Fibroblast of skin of scalp (primary cell): ENCODE measurements around the gene CLDN16.

ENCODE experiments used
- DNase-seq: peaks from one replicate; pipeline ENCODE4 v3.0.0-alpha.2; 2013

CLDN16 gene

GRCh38 chr3:190443257-190443656 is 55.3 kb downstream of the CLDN16 start:
- peak; percentile 27 for DNase-seq

- no peak for DNase-seq
These were observed 56.0 kb downstream of the CLDN16 start for GRCh38 chr3:190444006-190444405.

GRCh38 chr3:190444576-190445145 is 56.7 kb downstream of the CLDN16 start:
- peak; percentile 34 for DNase-seq

GRCh38 chr3:190446573-190447279 is 58.8 kb downstream of the CLDN16 start:
- no peak for DNase-seq

GRCh38 chr3:190448256-190448655 is 60.3 kb downstream of the CLDN16 start:
- DNase-seq: no peak

GRCh38 chr3:190449801-190450200 is 61.8 kb downstream of the CLDN16 start, which contains the start of gene TMEM207:
Gene TMEM207 (minus strand): TSS chr3:190449901. CDS start chr3:190449809, 92 bp downstream.
- DNase-seq: no peak

- DNase-seq: no peak
These were observed 67.9 kb downstream of the CLDN16 start for GRCh38 chr3:190455828-190456227.

- DNase-seq: no peak
These were observed 68.8 kb downstream of the CLDN16 start for GRCh38 chr3:190456770-190457169.

GRCh38 chr3:190458040-190458439 is 70.1 kb downstream of the CLDN16 start:
- peak; percentile 51 for DNase-seq
